ENCODE data around the gene SLC25A11.

The SLC25A11 gene

GRCh38 chr17:4966844-4967538 is 27.1 kb upstream of the SLC25A11 start:
- peak; percentile 100 for DNase-seq (ENCODE audit: low spot score)

GRCh38 chr17:4965311-4965986 is 25.6 kb upstream of the SLC25A11 start:
- no peak for DNase-seq (ENCODE audit: low spot score)

- no peak for DNase-seq (ENCODE audit: low spot score)
Measured at GRCh38 chr17:4960279-4960922, 20.6 kb upstream of the SLC25A11 start.

- DNase-seq (ENCODE audit: low spot score) = no peak
Measured at GRCh38 chr17:4959261-4959965, 19.6 kb upstream of the SLC25A11 start.

GRCh38 chr17:4958102-4958501 is 18.3 kb upstream of the SLC25A11 start:
- no peak for DNase-seq (ENCODE audit: low spot score)

- no peak for DNase-seq (ENCODE audit: low spot score)
Measured at GRCh38 chr17:4956493-4957061, 16.7 kb upstream of the SLC25A11 start.

- no peak for DNase-seq (ENCODE audit: low spot score)
Measured at GRCh38 chr17:4955091-4955490, 15.2 kb upstream of the SLC25A11 start.

GRCh38 chr17:4953451-4953961 is 13.7 kb upstream of the SLC25A11 start:
- DNase-seq (ENCODE audit: low spot score) = no peak

- DNase-seq (ENCODE audit: low spot score) = peak; percentile 53
Measured at GRCh38 chr17:4951486-4951885, 11.6 kb upstream of the SLC25A11 start.

- peak; percentile 75 for DNase-seq (ENCODE audit: low spot score)
Measured at GRCh38 chr17:4950746-4951204, 10.9 kb upstream of the SLC25A11 start, which contains the start of gene ENO3. Gene ENO3, plus strand, starts transcription at chr17:4951119. Its CDS starts 711 bp downstream, at chr17:4951830.

GRCh38 chr17:4950075-4950745 is 10.4 kb upstream of the SLC25A11 start:
- peak; percentile 70 for DNase-seq (ENCODE audit: low spot score)

GRCh38 chr17:4949321-4950074 is 9.7 kb upstream of the SLC25A11 start:
- peak; percentile 77 for DNase-seq (ENCODE audit: low spot score)

- DNase-seq (ENCODE audit: low spot score) = peak; percentile 89
Measured at GRCh38 chr17:4948931-4949320, 9.1 kb upstream of the SLC25A11 start.

- peak; percentile 93 for DNase-seq (ENCODE audit: low spot score)
Measured at GRCh38 chr17:4948166-4948930, 8.5 kb upstream of the SLC25A11 start, which contains the start of gene PFN1. Gene PFN1, minus strand, starts transcription at chr17:4948530. Its CDS starts 136 bp downstream, at chr17:4948394.

GRCh38 chr17:4947411-4948165 is 7.7 kb upstream of the SLC25A11 start:
- peak; percentile 64 for DNase-seq (ENCODE audit: low spot score)

- DNase-seq (ENCODE audit: low spot score) = no peak
Measured at GRCh38 chr17:4947010-4947410, 7.2 kb upstream of the SLC25A11 start.

- no peak for DNase-seq (ENCODE audit: low spot score)
Measured at GRCh38 chr17:4946312-4946976, 6.6 kb upstream of the SLC25A11 start.

GRCh38 chr17:4945944-4946280 is 6.1 kb upstream of the SLC25A11 start:
- no peak for DNase-seq (ENCODE audit: low spot score)
